GM21423 (cell line): ENCODE data around the gene VARS1.
"Not testable (repeated sequence)": the region's sequence is repeated elsewhere in the genome, so short reads cannot be mapped to it uniquely, and the experiment has no call there.

Experiments
- ATAC-seq: cut with Tn5 transposase; IDR thresholded peaks from one replicate; pipeline ENCODE4 v1.9.1; 2021; ENCODE audit warnings: mild to moderate bottlenecking, moderate library complexity; ENCODE audit not compliant: unreplicated experiment

VARS1 gene

GRCh38 chr6:31794866-31795615 is 511 bp downstream of the VARS1 start:
- peak; percentile 20 for ATAC-seq

- ATAC-seq: no peak
Measured at GRCh38 chr6:31794294-31794865, 1.2 kb downstream of the VARS1 start.

GRCh38 chr6:31793927-31794245 is 1.7 kb downstream of the VARS1 start:
- not testable (repeated sequence) for ATAC-seq

- ATAC-seq: no peak
Measured at GRCh38 chr6:31792761-31793171, 2.8 kb downstream of the VARS1 start.

GRCh38 chr6:31792090-31792374 is 3.5 kb downstream of the VARS1 start:
- no peak for ATAC-seq

- ATAC-seq: no peak
Measured at GRCh38 chr6:31791324-31792089, 4.0 kb downstream of the VARS1 start.

- no peak for ATAC-seq
Measured at GRCh38 chr6:31785475-31785874, 10.1 kb downstream of the VARS1 start.

GRCh38 chr6:31784098-31784925 is 11.2 kb downstream of the VARS1 start:
- no peak for ATAC-seq

- no peak for ATAC-seq
Measured at GRCh38 chr6:31782126-31782855, 13.3 kb downstream of the VARS1 start.

- no peak for ATAC-seq
Measured at GRCh38 chr6:31781244-31782125, 14.1 kb downstream of the VARS1 start.

- ATAC-seq: no peak
Measured at GRCh38 chr6:31780507-31781243, 14.9 kb downstream of the VARS1 start.

GRCh38 chr6:31779908-31780307 is 15.6 kb downstream of the VARS1 start:
- no peak for ATAC-seq

GRCh38 chr6:31778999-31779885 is 16.3 kb downstream of the VARS1 start:
- ATAC-seq: no peak

- no peak for ATAC-seq
Measured at GRCh38 chr6:31778193-31778592, 17.4 kb downstream of the VARS1 start.

- no peak for ATAC-seq
Measured at GRCh38 chr6:31777667-31778050, 17.9 kb downstream of the VARS1 start.

- ATAC-seq: peak; percentile 54
Measured at GRCh38 chr6:31776989-31777666, 18.4 kb downstream of the VARS1 start, which contains the start of gene VWA7. TSS of gene VWA7 (minus strand) at chr6:31777328. CDS start at chr6:31776779, 549 bp downstream.

GRCh38 chr6:31776485-31776988 is 19.0 kb downstream of the VARS1 start:
- ATAC-seq: no peak
